Parathyroid adenoma (tissue), 2 donors: ENCODE data around the gene TSNAX.

ENCODE experiments used
- H2AFZ ChIP-seq: fragments of 300-600 bp; sonication (generic); one replicate; pipeline ENCODE4 v1.7.0; 2017; ENCODE audit warnings: antibody characterized with exemption, mild to moderate bottlenecking
- H3K27ac ChIP-seq: fragments of 300-600 bp; sonication (generic); one replicate; pipeline ENCODE4 v1.7.0; 2017
- H3K27me3 ChIP-seq: fragments of 300-600 bp; sonication (generic); one replicate; pipeline ENCODE4 v1.7.0; 2017; ENCODE audit warnings: low read length; ENCODE audit not compliant: control insufficient read depth, insufficient read depth
- H3K36me3 ChIP-seq: fragments of 300-600 bp; sonication (generic); one replicate; pipeline ENCODE4 v1.7.0; 2017; ENCODE audit warnings: low read length; ENCODE audit not compliant: control insufficient read depth, insufficient read depth
- H3K4me1 ChIP-seq: fragments of 300-600 bp; sonication (generic); one replicate; pipeline ENCODE4 v1.7.0; 2017; ENCODE audit warnings: control low read depth
- H3K4me2 ChIP-seq: fragments of 300-600 bp; sonication (generic); one replicate; pipeline ENCODE4 v1.7.0; 2017; ENCODE audit warnings: low read length
- H3K4me3 ChIP-seq: fragments of 300-600 bp; sonication (generic); one replicate; pipeline ENCODE4 v1.7.0; 2017; ENCODE audit warnings: low read depth, low read length
- H3K79me2 ChIP-seq: fragments of 300-600 bp; sonication (generic); one replicate; pipeline ENCODE4 v1.7.0; 2017; ENCODE audit warnings: control low read depth
- H3K9ac ChIP-seq: fragments of 300-600 bp; sonication (generic); one replicate; pipeline ENCODE4 v1.7.0; 2017; ENCODE audit warnings: mild to moderate bottlenecking
- H3K9me3 ChIP-seq: fragments of 300-600 bp; sonication (generic); one replicate; pipeline ENCODE4 v1.7.0; 2017; ENCODE audit warnings: low read length; ENCODE audit not compliant: control insufficient read depth
- CTCF ChIP-seq: fragments of 300-600 bp; sonication (generic); IDR thresholded peaks from one replicate; pipeline ENCODE4 v1.7.0; 2017; ENCODE audit warnings: antibody characterized with exemption, mild to moderate bottlenecking
- donor health status: primary hyperparathyroidism.

TSNAX gene

GRCh38 chr1:231522931-231523642 lies 5.4 kb upstream of the TSNAX start:
- H3K4me1 ChIP-seq, result no peaks in the 10 kb centered on the region
- H3K9me3 ChIP-seq, result no peaks in the 10 kb centered on the region
- no peak overlapping the region for H3K4me3 ChIP-seq
- H3K4me2 ChIP-seq, result no peak overlapping the region
- H3K9ac ChIP-seq, result no peak overlapping the region
- H3K36me3 ChIP-seq, result no peaks in the 10 kb centered on the region
- H3K27me3 ChIP-seq, result no peaks in the 10 kb centered on the region
- no peaks in the 10 kb centered on the region for H3K79me2 ChIP-seq
- H3K27ac ChIP-seq, result no peak overlapping the region
- no peak for TF ChIP-seq CTCF
- H2AFZ ChIP-seq, result no peak overlapping the region

- H3K79me2 ChIP-seq, result no peaks in the 10 kb centered on the region
- H3K4me3 ChIP-seq, result no peak overlapping the region
- H3K9me3 ChIP-seq, result no peaks in the 10 kb centered on the region
- no peak overlapping the region for H3K27ac ChIP-seq
- no peak for TF ChIP-seq CTCF
- H3K4me2 ChIP-seq, result no peak overlapping the region
- no peak overlapping the region for H2AFZ ChIP-seq
- no peaks in the 10 kb centered on the region for H3K36me3 ChIP-seq
- H3K9ac ChIP-seq, result no peak overlapping the region
- H3K4me1 ChIP-seq, result no peaks in the 10 kb centered on the region
- no peaks in the 10 kb centered on the region for H3K27me3 ChIP-seq
These were observed 4.7 kb upstream of the TSNAX start for GRCh38 chr1:231523816-231524215.

GRCh38 chr1:231526536-231526935 lies 1.9 kb upstream of the TSNAX start:
- Histone ChIP-seq H3K9ac (no peak overlapping the region), H3K79me2 (peaks cover 6% of the 10 kb centered on the region), H3K27me3 (no peaks in the 10 kb centered on the region), H3K27ac (no peak overlapping the region), H3K36me3 (no peaks in the 10 kb centered on the region), H3K4me1 (no peaks in the 10 kb centered on the region), H2AFZ (no peak overlapping the region), H3K9me3 (no peaks in the 10 kb centered on the region), H3K4me2 (no peak overlapping the region), H3K4me3 (no peak overlapping the region)
- no peak for TF ChIP-seq CTCF

GRCh38 chr1:231527586-231528171 lies 790 bp upstream of the TSNAX start:
- H3K9me3 ChIP-seq, result no peaks in the 10 kb centered on the region
- H3K27ac ChIP-seq, result peak overlapping the region; percentile 95
- peak overlapping the region; percentile 65 for H3K4me2 ChIP-seq
- TF ChIP-seq CTCF, result no peak
- H3K36me3 ChIP-seq, result no peaks in the 10 kb centered on the region
- H2AFZ ChIP-seq, result peak overlapping the region; percentile 81
- H3K79me2 ChIP-seq, result peaks cover 6% of the 10 kb centered on the region
- H3K4me3 ChIP-seq, result peak overlapping the region; percentile 84
- no peak overlapping the region for H3K9ac ChIP-seq
- H3K4me1 ChIP-seq, result no peaks in the 10 kb centered on the region
- H3K27me3 ChIP-seq, result no peaks in the 10 kb centered on the region

GRCh38 chr1:231533240-231533639 lies 4.8 kb downstream of the TSNAX start:
- H3K27ac ChIP-seq, result no peak overlapping the region
- no peaks in the 10 kb centered on the region for H3K36me3 ChIP-seq
- no peak overlapping the region for H3K4me3 ChIP-seq
- no peaks in the 10 kb centered on the region for H3K4me1 ChIP-seq
- no peaks in the 10 kb centered on the region for H3K27me3 ChIP-seq
- no peak for TF ChIP-seq CTCF
- no peak overlapping the region for H3K4me2 ChIP-seq
- H3K9me3 ChIP-seq, result no peaks in the 10 kb centered on the region
- peaks cover 6% of the 10 kb centered on the region for H3K79me2 ChIP-seq
- no peak overlapping the region for H3K9ac ChIP-seq
- H2AFZ ChIP-seq, result no peak overlapping the region
